Activated gamma-delta T cell treated with anti-CD3 and anti-CD28 coated beads, Interleukin-2, amount 50 U/mL, for 16 hours (primary cell): Measurements from ENCODE around the gene IFT74.

ENCODE experiments used
- DNase-seq: peaks from one replicate; pipeline ENCODE4 v3.0.0-alpha.2; 2020; ENCODE audit warnings: low read depth

The IFT74 gene

GRCh38 chr9:26955921-26956859 is at the start of gene IFT74:
Gene IFT74, plus strand, starts transcription at chr9:26956412. Its CDS starts 5,556 bp downstream, at chr9:26961968.
- peak; percentile 90 for DNase-seq

GRCh38 chr9:26913138-26913668 is 43.0 kb upstream of the IFT74 start:
- no peak for DNase-seq

- DNase-seq, result no peak
Measured at GRCh38 chr9:26919698-26920097, 36.5 kb upstream of the IFT74 start.

- no peak for DNase-seq
Measured at GRCh38 chr9:26925609-26926008, 30.6 kb upstream of the IFT74 start.

- no peak for DNase-seq
Measured at GRCh38 chr9:26928902-26929495, 27.2 kb upstream of the IFT74 start.

GRCh38 chr9:26935847-26936246 is 20.4 kb upstream of the IFT74 start:
- DNase-seq, result no peak

- no peak for DNase-seq
Measured at GRCh38 chr9:26937816-26938371, 18.3 kb upstream of the IFT74 start.

GRCh38 chr9:26939955-26940711 is 16.1 kb upstream of the IFT74 start:
- DNase-seq, result no peak

- DNase-seq, result no peak
Measured at GRCh38 chr9:26940779-26941178, 15.4 kb upstream of the IFT74 start.

GRCh38 chr9:26945591-26945990 is 10.6 kb upstream of the IFT74 start:
- DNase-seq, result no peak

- DNase-seq, result peak; percentile 66
Measured at GRCh38 chr9:26946753-26947727, 9.2 kb upstream of the IFT74 start, which contains the start of gene PLAA. Gene PLAA, minus strand, starts transcription at chr9:26947242. Its CDS starts 197 bp downstream, at chr9:26947045.

GRCh38 chr9:26947736-26948135 is 8.5 kb upstream of the IFT74 start:
- DNase-seq, result peak; percentile 3

GRCh38 chr9:26949637-26950069 is 6.6 kb upstream of the IFT74 start:
- DNase-seq, result no peak

GRCh38 chr9:26950521-26950920 is 5.7 kb upstream of the IFT74 start:
- no peak for DNase-seq

- no peak for DNase-seq
Measured at GRCh38 chr9:26951794-26952193, 4.4 kb upstream of the IFT74 start.

- DNase-seq, result no peak
Measured at GRCh38 chr9:26954050-26954508, 2.1 kb upstream of the IFT74 start.

- DNase-seq, result no peak
Measured at GRCh38 chr9:26955222-26955903, 849 bp upstream of the IFT74 start.

GRCh38 chr9:26956860-26957233 is 635 bp downstream of the IFT74 start:
- DNase-seq, result no peak

- DNase-seq, result no peak
Measured at GRCh38 chr9:26971721-26972120, 15.5 kb downstream of the IFT74 start.

GRCh38 chr9:26973989-26974388 is 17.8 kb downstream of the IFT74 start:
- DNase-seq, result no peak
